ENCODE results near the gene SUN1.

- no peak for TF ChIP-seq POLR2A (IDR thresholded peaks at IDR 0.05)
- TF ChIP-seq, protein P1, sequence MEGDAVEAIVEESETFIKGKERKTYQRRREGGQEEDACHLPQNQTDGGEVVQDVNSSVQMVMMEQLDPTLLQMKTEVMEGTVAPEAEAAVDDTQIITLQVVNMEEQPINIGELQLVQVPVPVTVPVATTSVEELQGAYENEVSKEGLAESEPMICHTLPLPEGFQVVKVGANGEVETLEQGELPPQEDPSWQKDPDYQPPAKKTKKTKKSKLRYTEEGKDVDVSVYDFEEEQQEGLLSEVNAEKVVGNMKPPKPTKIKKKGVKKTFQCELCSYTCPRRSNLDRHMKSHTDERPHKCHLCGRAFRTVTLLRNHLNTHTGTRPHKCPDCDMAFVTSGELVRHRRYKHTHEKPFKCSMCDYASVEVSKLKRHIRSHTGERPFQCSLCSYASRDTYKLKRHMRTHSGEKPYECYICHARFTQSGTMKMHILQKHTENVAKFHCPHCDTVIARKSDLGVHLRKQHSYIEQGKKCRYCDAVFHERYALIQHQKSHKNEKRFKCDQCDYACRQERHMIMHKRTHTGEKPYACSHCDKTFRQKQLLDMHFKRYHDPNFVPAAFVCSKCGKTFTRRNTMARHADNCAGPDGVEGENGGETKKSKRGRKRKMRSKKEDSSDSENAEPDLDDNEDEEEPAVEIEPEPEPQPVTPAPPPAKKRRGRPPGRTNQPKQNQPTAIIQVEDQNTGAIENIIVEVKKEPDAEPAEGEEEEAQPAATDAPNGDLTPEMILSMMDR (IDR thresholded peaks at IDR 0.05) = no peak
- no peak for TF ChIP-seq EP300 (IDR thresholded peaks at IDR 0.05)
Measured at GRCh38 chr7:901041-901387, 68.7 kb downstream of the SUN1 start.
